Kidney (tissue), 22 donors: ENCODE data around the gene MAST3. TPM values are rescaled to one million over a fixed set of nuclear protein-coding genes. Genes with fewer than 3 reads are reported as not detected.
A peak's percentile ranks its signal among the peaks of the same experiment; 100 is the strongest.

Experiments used
- DNase-seq, 5 donors: peaks; one replicate each; pipeline ENCODE4 v3.0.0-alpha.2; 2013 to 2020
- FAIRE-seq: peaks from 2 replicates; lab custom pipeline; 2012; peaks lifted over from hg19 to GRCh38; lab: Jason Lieb, UNC
- H3K27ac ChIP-seq, 2 donors: one replicate each; pipeline ENCODE4 v1.7.0; 2013; ENCODE audit warnings: low read depth in 2 of 2, low read length in 2 of 2, inconsistent platforms in 1 of 2
- H3K27me3 ChIP-seq: one replicate; pipeline ENCODE4 v1.7.1; 2013; ENCODE audit warnings: low read length, inconsistent platforms; ENCODE audit not compliant: control insufficient read depth, insufficient read depth
- H3K36me3 ChIP-seq, 3 donors: one replicate each; pipeline versions ENCODE4 v1.7.0 to v1.7.1; 2013; ENCODE audit warnings: low read length in 3 of 3, control low read depth in 1 of 3, inconsistent platforms in 1 of 3; ENCODE audit not compliant: insufficient read depth in 3 of 3, control insufficient read depth in 2 of 3
- H3K4me1 ChIP-seq, 3 donors: one replicate each; pipeline versions ENCODE4 v1.7.0 to v1.7.1; 2013; ENCODE audit warnings: low read length in 3 of 3, inconsistent platforms in 1 of 3, low read depth in 1 of 3; ENCODE audit not compliant: control insufficient read depth in 2 of 3, insufficient read depth in 2 of 3
- H3K4me3 ChIP-seq, 3 donors: one replicate each; pipeline versions ENCODE4 v1.7.0 to v1.8.1; 2013; ENCODE audit warnings: low read length in 3 of 3, control low read depth in 1 of 3, inconsistent platforms in 1 of 3
- H3K9ac ChIP-seq, 3 donors: one replicate each; pipeline versions ENCODE4 v1.7.0 to v1.7.1; 2013; ENCODE audit warnings: low read length in 3 of 3, control low read depth in 1 of 3, inconsistent platforms in 1 of 3
- H3K9me3 ChIP-seq, 3 donors: one replicate each; pipeline versions ENCODE4 v1.7.0 to v1.7.1; 2013; ENCODE audit warnings: low read length in 3 of 3, control low read depth in 1 of 3, inconsistent platforms in 1 of 3; ENCODE audit not compliant: control insufficient read depth in 2 of 3, insufficient read depth in 1 of 3
- intact Hi-C: fragments of 100-400 bp; cut with DNase I; formaldehyde crosslinking; loops from one replicate; pipeline ENCODE4 v1.11.1; 2022
- long read RNA-seq, 10 donors: library from polyadenylated mRNA in 1 of 10; unstranded in 1 of 10; transcript quantifications; one replicate each; pipeline ENCODE4 v2.0.0 and lab custom pipeline, GENCODE V29; 2021 to 2026
- polyA plus RNA-seq: library from polyadenylated mRNA; stranded (reverse); fragments of 350-450 nt; fragmentation: Illumina TruSeq; extraction: RNeasy Lipid Tissue Mini Kit (QIAGEN cat#74804); gene quantifications from one replicate; pipeline ENCODE4 v1.2.3, GENCODE V29; 2014; ENCODE audit warnings: low read depth, low replicate concordance; ENCODE audit not compliant: insufficient read depth
- total RNA-seq: library from RNA; stranded (reverse); fragmentation: NEBNext Ultra II Directional; extraction: Animal tissue kit (Norgen Biotek cat#: 25700); gene quantifications from one replicate; pipeline ENCODE4 v1.2.1, GENCODE V29; 2021
- TF ChIP-seq, protein P1 (sequence below): IDR thresholded peaks from 3 replicates; pipeline ENCODE4 v1.5.1; 2012; ENCODE audit warnings: mild to moderate bottlenecking, moderate library complexity, borderline replicate concordance; ENCODE audit not compliant: insufficient read depth; ENCODE audit errors: extremely low read depth
- donor health status: control.
- donor health status: control.
- donor health status: control.
- donor health status: control.
- donor health status: control.
- donor health status: DM: yes; HTN: yes; CAD: no.
- donor health status: Normal renal cell carcinoma (clear cell type).

Gene MAST3
- 16.0 TPM for total RNA-seq
- 5.6 TPM for polyA plus RNA-seq
- long read RNA-seq, donor 1 = 0 reads
- long read RNA-seq, donor 2 = 0 reads
- long read RNA-seq, donor 3 = 0 reads
- long read RNA-seq, donor 4 = 0 reads
- long read RNA-seq, donor 5 = 0 reads
- long read RNA-seq, donor 6 = 0 reads
- long read RNA-seq, donor 7, partial matches to known transcripts = 2 of 19 reads
- long read RNA-seq, donor 7, other reads (novel, unspliced or antisense) = 17 of 19 reads
- long read RNA-seq, donor 8 = 0 reads
- long read RNA-seq, donor 9 = 0 reads
- long read RNA-seq, donor 10 = 0 reads

GRCh38 chr19:18097217-18097992 is at the start of gene MAST3:
Gene MAST3, plus strand, starts transcription at chr19:18097778. Its CDS starts 15 bp downstream, at chr19:18097793.
- no peaks in the 10 kb centered on the region for H3K36me3 ChIP-seq
- H3K9me3 ChIP-seq = no peaks in the 10 kb centered on the region
- intact Hi-C loops = no loop called here
- peak within 1 kb of the TSS in 2 of 3 donors; percentile 34 to 77 for H3K9ac ChIP-seq
- H3K4me3 ChIP-seq = peak within 1 kb of the TSS in 2 of 3 donors; percentile 71 to 74
- DNase-seq = peak; percentile 64 to 95 (median 81)
- FAIRE-seq = no peak
- peaks cover 0 to 13% (median 0%) of the 10 kb centered on the region in 3 donors for H3K4me1 ChIP-seq
- H3K27me3 ChIP-seq = peaks cover 7% of the 10 kb centered on the region
- TF ChIP-seq, protein P1, sequence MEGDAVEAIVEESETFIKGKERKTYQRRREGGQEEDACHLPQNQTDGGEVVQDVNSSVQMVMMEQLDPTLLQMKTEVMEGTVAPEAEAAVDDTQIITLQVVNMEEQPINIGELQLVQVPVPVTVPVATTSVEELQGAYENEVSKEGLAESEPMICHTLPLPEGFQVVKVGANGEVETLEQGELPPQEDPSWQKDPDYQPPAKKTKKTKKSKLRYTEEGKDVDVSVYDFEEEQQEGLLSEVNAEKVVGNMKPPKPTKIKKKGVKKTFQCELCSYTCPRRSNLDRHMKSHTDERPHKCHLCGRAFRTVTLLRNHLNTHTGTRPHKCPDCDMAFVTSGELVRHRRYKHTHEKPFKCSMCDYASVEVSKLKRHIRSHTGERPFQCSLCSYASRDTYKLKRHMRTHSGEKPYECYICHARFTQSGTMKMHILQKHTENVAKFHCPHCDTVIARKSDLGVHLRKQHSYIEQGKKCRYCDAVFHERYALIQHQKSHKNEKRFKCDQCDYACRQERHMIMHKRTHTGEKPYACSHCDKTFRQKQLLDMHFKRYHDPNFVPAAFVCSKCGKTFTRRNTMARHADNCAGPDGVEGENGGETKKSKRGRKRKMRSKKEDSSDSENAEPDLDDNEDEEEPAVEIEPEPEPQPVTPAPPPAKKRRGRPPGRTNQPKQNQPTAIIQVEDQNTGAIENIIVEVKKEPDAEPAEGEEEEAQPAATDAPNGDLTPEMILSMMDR = no peak
- H3K27ac ChIP-seq = no peak within 1 kb of the TSS

DNA sequence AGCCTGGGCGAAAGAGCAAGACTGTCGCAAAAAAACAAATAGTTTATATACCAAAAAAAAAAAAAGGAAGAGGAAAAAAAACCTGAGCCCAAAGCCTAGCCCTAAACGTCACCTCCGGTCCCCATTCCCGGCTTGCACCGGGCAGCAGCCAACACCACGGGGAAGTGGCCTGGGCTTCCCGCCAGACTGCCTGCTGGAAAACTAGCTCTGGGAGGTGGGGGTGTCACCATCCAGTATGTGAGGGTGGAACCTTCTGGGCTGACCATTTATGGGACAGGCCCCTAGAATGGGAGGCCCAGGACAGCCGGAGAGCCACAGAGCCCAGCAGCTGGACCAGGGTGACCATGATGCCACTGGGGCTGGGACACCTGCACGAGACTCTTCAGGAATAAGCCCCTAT is 48.2 kb upstream of the MAST3 start:
- no peak overlapping the region for H3K9ac ChIP-seq
- TF ChIP-seq, protein P1 = no peak
- FAIRE-seq (no peak), DNase-seq (peak in 3 of 5 donors; percentile 22 to 98 (median 77))
- peaks cover 3% of the 10 kb centered on the region for H3K27me3 ChIP-seq
- peaks cover 0 to 12% (median 8%) of the 10 kb centered on the region in 3 donors for H3K4me1 ChIP-seq
- peak overlapping the region; percentile 74 to 90 for H3K27ac ChIP-seq
- H3K9me3 ChIP-seq = no peaks in the 10 kb centered on the region
- H3K4me3 ChIP-seq = no peak overlapping the region
- H3K36me3 ChIP-seq = no peaks in the 10 kb centered on the region
- intact Hi-C loops = no loop called here

DNA sequence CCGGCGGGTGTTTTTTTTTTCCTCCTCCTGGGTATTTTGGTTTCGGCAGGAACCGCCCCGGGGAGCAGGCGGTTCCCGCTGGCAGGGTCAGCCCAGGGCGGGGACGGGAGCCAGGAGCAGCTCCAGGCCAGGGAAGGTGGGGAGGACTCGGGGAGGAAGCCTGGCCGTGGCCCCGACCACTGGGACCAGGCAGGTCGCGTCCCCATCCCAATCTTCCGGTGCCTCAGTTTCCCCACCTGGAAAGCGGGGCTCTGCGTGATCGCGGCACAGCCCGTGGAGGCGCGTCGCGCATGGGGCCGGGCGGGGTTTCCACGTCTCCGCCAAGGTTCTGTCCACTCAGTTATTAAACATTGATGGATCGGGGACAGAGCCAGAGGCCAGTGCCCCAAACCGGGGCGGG is 45.7 kb upstream of the MAST3 start:
- TF ChIP-seq, protein P1 = no peak
- intact Hi-C loops = no loop called here
- Histone ChIP-seq H3K27me3 (peaks cover 3% of the 10 kb centered on the region), H3K36me3 (no peaks in the 10 kb centered on the region), H3K9me3 (no peaks in the 10 kb centered on the region), H3K4me1 (peaks cover 0 to 7% (median 3%) of the 10 kb centered on the region in 3 donors), H3K4me3 (no peak overlapping the region), H3K9ac (no peak overlapping the region), H3K27ac (peak overlapping the region; percentile 53 to 76)
- FAIRE-seq = no peak
- DNase-seq = peak in 1 of 5 donors; percentile 87
